Left lung (tissue), 10 donors: ENCODE results near the gene ZNF408. TPM values are rescaled to one million over a fixed set of nuclear protein-coding genes. Genes with fewer than 3 reads are reported as not detected.

Experiments used
- ATAC-seq: fragments of 200-7000 bp; cut with Tn5 transposase; one replicate; pipeline ENCODE4 v1.9.1; 2020; ENCODE audit warnings: moderate library complexity
- DNase-seq, 4 donors: peaks; one replicate each; pipeline ENCODE4 v3.0.0-alpha.2; 2013 to 2020
- H3K27ac ChIP-seq, 2 donors: fragments of 200-600 bp; sonication (generic) in 1 of 2; one replicate each; pipeline versions ENCODE4 v1.5.0 to v1.8.0; 2020 to 2021
- H3K27me3 ChIP-seq, 2 donors: fragments of 200-600 bp; sonication (generic) in 1 of 2; one replicate each; pipeline versions ENCODE4 v1.5.0 to v1.8.0; 2020 to 2021
- H3K36me3 ChIP-seq, 2 donors: fragments of 200-600 bp; sonication (generic) in 1 of 2; one replicate each; pipeline versions ENCODE4 v1.5.0 to v1.8.0; 2020 to 2021
- H3K4me1 ChIP-seq, 2 donors: fragments of 200-600 bp; one replicate each; pipeline ENCODE4 v1.8.0; 2021
- H3K4me3 ChIP-seq, 2 donors: fragments of 200-600 bp; sonication (generic) in 1 of 2; one replicate each; pipeline versions ENCODE4 v1.5.0 to v1.8.0; 2020 to 2021; ENCODE audit warnings: mild to moderate bottlenecking in 1 of 2
- H3K9me3 ChIP-seq, 2 donors: fragments of 200-600 bp; sonication (generic) in 1 of 2; one replicate each; pipeline versions ENCODE4 v1.5.0 to v1.8.0; 2020 to 2021
- CTCF ChIP-seq, 2 donors: fragments of 200-600 bp; sonication (generic) in 1 of 2; IDR thresholded peaks; one replicate each; pipeline versions ENCODE4 v1.5.0 to v1.8.0; 2021; ENCODE audit warnings: antibody characterized with exemption in 2 of 2
- intact Hi-C, 2 donors: fragments of 100-400 bp; cut with DNase I; formaldehyde crosslinking; loops; one replicate each; pipeline versions ENCODE4 v1.11.2 to v1.14.2; 2022
- polyA plus RNA-seq, 6 donors: library from polyadenylated mRNA; unstranded; fragments of 120-200 nt; gene quantifications; one replicate each; pipeline ENCODE4 v1.2.1, GENCODE V29; 2013; ENCODE audit not compliant: insufficient read length in 6 of 6
- total RNA-seq, 2 donors: library from RNA; stranded (reverse); fragmentation: NEBNext Ultra II Directional; extraction: Animal tissue kit (Norgen Biotek cat#: 25700); gene quantifications; one replicate each; pipeline ENCODE4 v1.2.1, GENCODE V29; 2021
- donor health status: DM: no; HTN: yes; CAD: no.
- donor health status: DM: no; HTN: no; CAD: no.

The ZNF408 gene
- total and polyA plus RNA-seq, 8 donors: 5.8 to 11.6 (median 10.1) TPM

DNA sequence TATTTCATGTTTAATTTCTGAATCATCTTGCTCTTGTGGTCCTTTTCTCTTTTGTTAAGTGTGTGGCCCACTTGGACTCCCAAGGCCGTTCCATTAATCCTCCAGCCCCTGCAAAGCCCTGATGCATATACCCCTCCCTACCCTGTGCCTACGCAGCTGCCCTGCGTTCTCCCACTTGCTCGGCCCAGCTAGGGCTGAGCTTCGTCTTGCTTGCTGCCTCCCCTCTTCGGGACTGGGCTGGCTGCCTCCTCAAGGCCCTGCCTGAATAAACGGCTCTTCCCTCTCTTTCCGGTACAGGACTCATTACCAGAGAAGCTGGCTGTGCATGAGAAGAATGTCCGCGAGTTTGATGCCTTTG is 28.9 kb upstream of the ZNF408 start:
- no peaks in the 10 kb centered on the region for H3K27me3 ChIP-seq
- no peak for DNase-seq
- peak overlapping the region in 1 of 2 donors; percentile 87 for H3K27ac ChIP-seq
- peaks cover 0 to 77% of the 10 kb centered on the region in 2 donors for H3K36me3 ChIP-seq
- no peak for TF ChIP-seq CTCF (IDR thresholded peaks at IDR 0.05)
- no peak overlapping the region for H3K4me3 ChIP-seq
- H3K9me3 ChIP-seq: no peaks in the 10 kb centered on the region
- H3K4me1 ChIP-seq: peaks cover 23 to 71% of the 10 kb centered on the region in 2 donors
- intact Hi-C loops: no loop called here
- ATAC-seq: no peak

- no peak for DNase-seq
These were observed 28.4 kb upstream of the ZNF408 start for GRCh38 chr11:46672381-46672839.

GRCh38 chr11:46673713-46674462 is 26.9 kb upstream of the ZNF408 start:
- Histone ChIP-seq H3K4me3 (no peak overlapping the region), H3K27me3 (no peaks in the 10 kb centered on the region), H3K36me3 (peaks cover 1 to 75% of the 10 kb centered on the region in 2 donors), H3K4me1 (peaks cover 23 to 77% of the 10 kb centered on the region in 2 donors), H3K9me3 (no peaks in the 10 kb centered on the region), H3K27ac (peak overlapping the region; percentile 83 to 87)
- no peak for TF ChIP-seq CTCF (IDR thresholded peaks at IDR 0.05)
- no peak for DNase-seq
- intact Hi-C loops: no loop called here
- ATAC-seq: peak; percentile 25

More at GRCh38 chr11:46672381-46672839, 28.4 kb upstream of the ZNF408 start:
- TF ChIP-seq CTCF (IDR thresholded peaks at IDR 0.05): no peak
- H3K4me1 ChIP-seq: peaks cover 23 to 76% of the 10 kb centered on the region in 2 donors
- no peak overlapping the region for H3K4me3 ChIP-seq
- peaks cover 0 to 77% of the 10 kb centered on the region in 2 donors for H3K36me3 ChIP-seq
- H3K9me3 ChIP-seq: no peaks in the 10 kb centered on the region
- no peak for ATAC-seq
- intact Hi-C loops: no loop called here
- peak overlapping the region in 1 of 2 donors; percentile 87 for H3K27ac ChIP-seq
- no peaks in the 10 kb centered on the region for H3K27me3 ChIP-seq

DNA sequence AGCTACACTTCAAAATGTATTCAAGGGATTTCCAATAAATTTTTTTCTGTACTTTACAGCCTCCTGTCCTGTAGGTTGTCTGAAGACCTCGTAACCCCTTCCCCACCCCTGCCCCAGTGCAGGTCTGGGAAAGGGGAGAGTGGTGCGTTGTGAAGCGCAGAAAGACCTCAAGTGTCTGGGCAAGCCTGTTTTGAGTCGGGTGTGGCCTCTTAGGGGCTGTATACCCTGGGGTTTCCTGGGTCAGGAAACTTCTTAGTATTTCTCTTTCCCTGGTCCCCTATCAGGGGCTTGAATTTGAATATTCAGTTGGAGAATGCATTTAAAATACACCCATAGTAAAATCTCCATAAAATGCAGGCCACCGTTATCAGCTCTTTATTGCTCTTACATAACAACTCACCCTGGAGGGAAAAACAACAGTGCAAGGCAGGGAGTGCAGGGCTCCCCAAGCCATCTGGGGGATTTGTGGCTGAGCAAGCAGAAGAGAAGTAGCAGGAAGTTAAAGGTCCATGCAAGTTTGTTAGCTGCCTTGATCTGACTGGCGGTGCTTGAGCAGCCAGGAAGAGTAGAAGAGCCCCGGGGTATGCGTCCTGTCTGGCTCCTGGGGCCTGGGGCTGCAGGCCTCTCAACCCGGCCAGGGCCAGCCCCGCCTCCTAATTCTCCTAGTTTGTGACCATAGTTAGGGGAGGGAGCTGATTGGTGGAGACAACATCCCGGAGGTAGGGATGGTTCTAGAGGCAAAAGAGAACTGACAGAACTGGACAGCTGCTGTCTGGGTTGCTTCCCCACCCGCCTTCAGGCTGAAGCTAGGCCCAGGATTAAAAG is 26.2 kb upstream of the ZNF408 start:
- H3K4me3 ChIP-seq: no peak overlapping the region
- DNase-seq (peak in 1 of 4 donors; percentile 39), ATAC-seq (peak; percentile 60)
- H3K36me3 ChIP-seq: peaks cover 3 to 75% of the 10 kb centered on the region in 2 donors
- peaks cover 23 to 77% of the 10 kb centered on the region in 2 donors for H3K4me1 ChIP-seq
- no peaks in the 10 kb centered on the region for H3K9me3 ChIP-seq
- no peak for TF ChIP-seq CTCF (IDR thresholded peaks at IDR 0.05)
- peak overlapping the region; percentile 83 to 87 for H3K27ac ChIP-seq
- no peaks in the 10 kb centered on the region for H3K27me3 ChIP-seq
- intact Hi-C loops: no loop called here
